Panc1 (cell line): Measurements from ENCODE around the gene CIBAR2. TPM values are rescaled to one million over a fixed set of nuclear protein-coding genes. Genes with fewer than 3 reads are reported as not detected.

Source experiments
- ATAC-seq: fragments of 200-7000 bp; cut with Tn5 transposase; 2 replicates; pipeline ENCODE4 v1.9.1; 2020; ENCODE audit warnings: mild to moderate bottlenecking, moderate library complexity
- BruUV-seq: library from RNA; stranded (reverse); fragments of 400-500 nt; replicated peaks from 2 replicates; lab custom pipeline; 2021; lab: Mats Ljungman, UMichigan
- CTCF ChIA-PET: fragments of 300-600 bp; sonication (Branson Sonifier 250); formaldehyde crosslinking; loops from one replicate; lab custom pipeline; 2022; ENCODE audit warnings: antibody characterized with exemption; lab: Charles Lee
- POLR2A ChIA-PET: fragments of 300-600 bp; sonication (Branson Sonifier 250); formaldehyde crosslinking; loops from one replicate; lab custom pipeline; 2022; ENCODE audit warnings: antibody characterized with exemption; lab: Charles Lee
- DNase-seq: peaks from one replicate; pipeline ENCODE4 v3.0.0-alpha.2; 2010; ENCODE audit warnings: low read depth, low spot score
- H3K27ac ChIP-seq: 2 replicates; pipeline ENCODE4 v1.5.1; 2011; ENCODE audit warnings: mild to moderate bottlenecking, low read length, inconsistent platforms
- H3K27me3 ChIP-seq: fragments of 200-500 bp; sonication (Bioruptor generic); 2 replicates; pipeline ENCODE4 v1.6.0; 2014; ENCODE audit warnings: low read length, inconsistent platforms; ENCODE audit not compliant: control insufficient read depth, insufficient read depth
- H3K36me3 ChIP-seq: fragments of 200-500 bp; sonication (Bioruptor generic); 2 replicates; pipeline ENCODE4 v1.5.1; 2014; ENCODE audit warnings: inconsistent platforms, mild to moderate bottlenecking, low read length, moderate library complexity; ENCODE audit not compliant: control insufficient read depth, insufficient read depth
- H3K4me1 ChIP-seq: 2 replicates; pipeline ENCODE4 v1.5.1; 2011; ENCODE audit warnings: inconsistent platforms, mild to moderate bottlenecking, low read length, moderate library complexity; ENCODE audit not compliant: control insufficient read depth, insufficient read depth
- H3K4me3 ChIP-seq, 2 experiments: 2 replicates each; pipeline ENCODE4 v1.5.1; 2011 to 2012; ENCODE audit warnings: low read depth in 2 of 2, low read length in 2 of 2, mild to moderate bottlenecking in 2 of 2, inconsistent platforms in 1 of 2, moderate library complexity in 1 of 2
- H3K9me3 ChIP-seq: fragments of 200-500 bp; sonication (Bioruptor generic); 2 replicates; pipeline ENCODE4 v1.5.1; 2014; ENCODE audit warnings: low read depth, mild to moderate bottlenecking, inconsistent platforms, low read length, moderate library complexity; ENCODE audit not compliant: control insufficient read depth, insufficient read depth
- CTCF ChIP-seq: fragments of 450-650 bp; IDR thresholded peaks from 2 replicates; pipeline ENCODE4 v1.5.1; 2017; ENCODE audit warnings: mild to moderate bottlenecking
- POLR2AphosphoS5 ChIP-seq: IDR thresholded peaks from 2 replicates; pipeline ENCODE4 v1.6.1; 2012; ENCODE audit warnings: mild to moderate bottlenecking, low read depth, low read length, moderate library complexity
- REST ChIP-seq, 2 experiments: IDR thresholded peaks; 2 replicates each; pipeline ENCODE4 v1.6.1; 2011 to 2012; ENCODE audit warnings: low read depth in 2 of 2, control low read depth in 1 of 2, low read length in 1 of 2, mild to moderate bottlenecking in 1 of 2, moderate library complexity in 1 of 2; ENCODE audit not compliant: insufficient read depth in 1 of 2
- SIN3A ChIP-seq: IDR thresholded peaks from 2 replicates; pipeline ENCODE4 v1.6.1; 2012; ENCODE audit warnings: low read depth, mild to moderate bottlenecking, low read length, moderate library complexity, borderline replicate concordance; ENCODE audit not compliant: insufficient read depth
- TCF7L2 ChIP-seq: IDR thresholded peaks from 2 replicates; pipeline ENCODE4 v1.6.1; 2011; ENCODE audit warnings: mild to moderate bottlenecking, low read depth, low read length, inconsistent platforms
- in situ Hi-C: cut with HindIII; loops from 2 replicates; pipeline ENCODE4 v1.10.0; 2016; ENCODE audit warnings: low sequenced_read_pairs, low pct_unique_long_range_greater_than_20kb
- intact Hi-C: fragments of 100-400 bp; cut with micrococcal nuclease; formaldehyde crosslinking; loops from one replicate; pipeline ENCODE4 v1.10.0; 2022; ENCODE audit not compliant: unreplicated experiment
- total RNA-seq: library from RNA; stranded (reverse); gene quantifications from one replicate; pipeline ENCODE4 v1.2.1, GENCODE V29; 2021; ENCODE audit not compliant: unreplicated experiment

Gene CIBAR2
- total RNA-seq, 1 experiment from 2014 or later, result not detected

DNA sequence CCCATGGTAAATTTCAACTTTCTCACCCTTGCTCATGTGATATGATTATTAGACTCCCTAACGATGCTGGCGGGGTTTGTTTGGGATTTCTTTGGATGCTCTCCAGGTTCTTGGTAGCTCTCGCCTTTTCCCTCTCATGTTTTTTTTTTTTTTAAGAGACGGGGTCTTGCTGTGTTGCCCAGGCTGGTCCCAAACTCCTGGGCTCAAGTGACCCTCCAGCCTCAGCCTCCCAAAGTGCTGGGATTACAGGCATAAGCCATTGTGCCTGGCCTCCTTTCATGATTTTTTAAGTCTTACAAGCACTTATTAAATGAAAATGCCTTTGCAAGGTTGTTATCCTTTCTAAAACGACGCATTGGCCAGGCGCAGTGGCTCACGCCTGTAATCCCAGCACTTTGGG, 60.6 kb downstream of the CIBAR2 start:
- ATAC-seq (no peak), DNase-seq (no peak)
- ChIA-PET POLR2A (no interaction called here), CTCF (no interaction called here)
- Histone ChIP-seq H3K4me1 (peaks cover 4% of the 10 kb centered on the region; the same call in 1 of the 2 replicates), H3K27ac (no peak overlapping the region), H3K27me3 (no peaks in the 10 kb centered on the region), H3K36me3 (no peaks in the 10 kb centered on the region), H3K4me3 (no peak overlapping the region), H3K9me3 (no peaks in the 10 kb centered on the region)
- intact Hi-C loops (no loop called here), in situ Hi-C loops (no loop called here)
- TF ChIP-seq TCF7L2, result no peak
- TF ChIP-seq CTCF, result no peak
- TF ChIP-seq REST (IDR thresholded peaks at IDR 0.05; ENCODE audit: insufficient read depth in 1 of 2, low read depth in 2 of 2, low read length in 1 of 2), result no peak
- TF ChIP-seq POLR2AphosphoS5, result no peak
- TF ChIP-seq SIN3A, result no peak
- BruUV-seq, result no TSS peak

DNA sequence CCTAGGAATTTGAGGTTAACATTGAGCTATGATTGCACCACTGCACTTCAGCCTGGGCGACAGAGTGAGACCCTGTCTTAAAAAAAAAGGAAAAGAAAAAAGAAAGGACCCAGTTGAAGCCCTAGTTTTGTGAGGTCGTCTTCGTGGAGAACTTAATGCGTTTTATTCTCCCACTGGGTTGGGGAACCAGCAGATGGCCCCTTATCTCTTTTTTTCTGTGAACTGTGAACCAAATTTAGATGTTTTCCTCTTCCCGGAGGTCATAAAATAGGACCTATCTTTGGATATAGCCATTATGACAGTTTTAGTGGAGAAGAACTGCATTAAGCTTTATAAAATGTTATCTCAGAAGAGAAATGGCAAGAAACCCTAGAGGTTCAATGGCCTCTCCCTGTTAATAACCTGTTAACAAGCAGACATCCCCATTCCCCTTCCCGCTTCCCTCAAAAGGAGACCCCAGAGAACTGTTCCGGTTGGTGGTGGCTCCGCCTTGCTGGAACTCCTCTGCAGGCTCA, 61.1 kb downstream of the CIBAR2 start:
- Histone ChIP-seq H3K9me3 (no peaks in the 10 kb centered on the region), H3K36me3 (no peaks in the 10 kb centered on the region), H3K27me3 (no peaks in the 10 kb centered on the region), H3K4me3 (no peak overlapping the region), H3K4me1 (no peaks in the 10 kb centered on the region; the same call in 1 of the 2 replicates), H3K27ac (no peak overlapping the region)
- intact Hi-C loops (no loop called here), in situ Hi-C loops (no loop called here)
- ChIA-PET POLR2A (no interaction called here), CTCF (no interaction called here)
- DNase-seq (no peak), ATAC-seq (no peak)
- no TSS peak for BruUV-seq
- TF ChIP-seq TCF7L2 (no peak), REST (IDR thresholded peaks at IDR 0.05; ENCODE audit: insufficient read depth in 1 of 2, low read depth in 2 of 2, low read length in 1 of 2) (no peak), POLR2AphosphoS5 (no peak), SIN3A (no peak), CTCF (no peak)
